Endothelial cell (in vitro differentiated cells): ENCODE measurements around the gene FIS1. TPM values are rescaled to one million over a fixed set of nuclear protein-coding genes. Genes with fewer than 3 reads are reported as not detected.

Source experiments
- DNase-seq: peaks from one replicate; pipeline ENCODE4 v3.0.0; 2021; ENCODE audit warnings: low spot score
- H3K27ac Mint-ChIP-seq: one replicate; pipeline ENCODE4 v1.8.0; 2021; ENCODE audit warnings: mixed read lengths, inconsistent platforms; ENCODE audit not compliant: unreplicated experiment
- H3K27me3 Mint-ChIP-seq: one replicate; pipeline ENCODE4 v1.8.0; 2021; ENCODE audit warnings: mild to moderate bottlenecking, moderate library complexity, mixed read lengths, inconsistent platforms; ENCODE audit not compliant: unreplicated experiment
- H3K36me3 Mint-ChIP-seq: one replicate; pipeline ENCODE4 v1.8.0; 2021; ENCODE audit warnings: mild to moderate bottlenecking, low read depth, mixed read lengths, inconsistent platforms; ENCODE audit not compliant: unreplicated experiment
- H3K4me1 Mint-ChIP-seq: one replicate; pipeline ENCODE4 v1.8.0; 2021; ENCODE audit warnings: mild to moderate bottlenecking, mixed read lengths, inconsistent platforms; ENCODE audit not compliant: unreplicated experiment
- H3K4me3 Mint-ChIP-seq: one replicate; pipeline ENCODE4 v1.8.0; 2021; ENCODE audit warnings: mild to moderate bottlenecking, mixed read lengths, inconsistent platforms; ENCODE audit not compliant: unreplicated experiment
- H3K9me3 Mint-ChIP-seq: one replicate; pipeline ENCODE4 v1.8.0; 2021; ENCODE audit warnings: mixed read lengths, inconsistent platforms; ENCODE audit not compliant: unreplicated experiment
- CTCF ChIP-seq: fragments of 200-600 bp; sonication (generic); IDR thresholded peaks from one replicate; pipeline ENCODE4 v1.5.0; 2021; ENCODE audit warnings: antibody characterized with exemption; ENCODE audit not compliant: unreplicated experiment
- total RNA-seq: library from RNA; stranded (reverse); fragmentation: NEBNext Ultra II Directional; extraction: Animal tissue kit (Norgen Biotek cat#: 25700); gene quantifications from one replicate; pipeline ENCODE4 v1.2.1, GENCODE V29; 2021; ENCODE audit not compliant: unreplicated experiment

Gene FIS1
- total RNA-seq, 1 donor from 2014 or later, result 150 TPM

GRCh38 chr7:101212014-101212413, 32.9 kb downstream of the FIS1 start:
- Mint-ChIP-seq H3K4me1 (peaks cover 7% of the 10 kb centered on the region), H3K27me3 (peaks cover 6% of the 10 kb centered on the region), H3K9me3 (no peaks in the 10 kb centered on the region), H3K4me3 (peak overlapping the region; percentile 73), H3K36me3 (peaks cover 10% of the 10 kb centered on the region), H3K27ac (no peak overlapping the region)
- DNase-seq, result no peak
- no peak for TF ChIP-seq CTCF

GRCh38 chr7:101211501-101211900, 33.4 kb downstream of the FIS1 start:
- no peak for DNase-seq
- no peak for TF ChIP-seq CTCF
- peaks cover 3% of the 10 kb centered on the region for H3K4me1 Mint-ChIP-seq
- H3K27me3 Mint-ChIP-seq, result peaks cover 6% of the 10 kb centered on the region
- peak overlapping the region; percentile 73 for H3K4me3 Mint-ChIP-seq
- H3K36me3 Mint-ChIP-seq, result peaks cover 10% of the 10 kb centered on the region
- no peak overlapping the region for H3K27ac Mint-ChIP-seq
- H3K9me3 Mint-ChIP-seq, result no peaks in the 10 kb centered on the region

- Mint-ChIP-seq H3K9me3 (no peaks in the 10 kb centered on the region), H3K36me3 (peaks cover 10% of the 10 kb centered on the region), H3K4me1 (no peaks in the 10 kb centered on the region), H3K27me3 (peaks cover 4% of the 10 kb centered on the region), H3K27ac (no peak overlapping the region), H3K4me3 (peak overlapping the region; percentile 51)
- no peak for DNase-seq
- TF ChIP-seq CTCF, result no peak
These were observed 34.7 kb downstream of the FIS1 start for GRCh38 chr7:101210143-101210542.

DNA sequence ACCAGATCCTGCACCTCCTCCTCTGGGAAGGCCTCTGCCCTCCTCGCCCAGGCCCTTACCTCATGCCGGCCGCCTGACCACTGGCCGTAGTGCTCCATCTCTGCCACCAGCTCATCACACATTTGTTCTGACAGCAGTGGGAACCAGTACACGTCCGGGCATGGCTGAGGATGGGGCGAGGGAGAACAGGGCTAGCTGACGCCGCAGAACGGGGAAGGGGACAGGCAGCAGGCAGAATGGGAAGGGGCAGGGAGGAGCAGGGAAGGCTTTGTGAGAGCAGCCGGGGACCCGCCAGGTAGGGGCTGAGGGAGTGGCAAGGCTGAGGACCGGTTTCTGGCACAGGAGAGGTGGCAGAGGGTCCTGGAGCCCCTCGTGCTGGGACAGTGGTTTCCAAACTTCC, 36.1 kb downstream of the FIS1 start:
- Mint-ChIP-seq H3K4me3 (no peak overlapping the region), H3K36me3 (peaks cover 10% of the 10 kb centered on the region), H3K9me3 (no peaks in the 10 kb centered on the region), H3K27me3 (peaks cover 2% of the 10 kb centered on the region), H3K4me1 (no peaks in the 10 kb centered on the region), H3K27ac (no peak overlapping the region)
- no peak for DNase-seq
- TF ChIP-seq CTCF, result no peak

GRCh38 chr7:101207459-101207858, 37.4 kb downstream of the FIS1 start:
- no peak for DNase-seq
- Mint-ChIP-seq H3K4me3 (no peak overlapping the region), H3K9me3 (no peaks in the 10 kb centered on the region), H3K36me3 (peaks cover 10% of the 10 kb centered on the region), H3K27me3 (peaks cover 5% of the 10 kb centered on the region), H3K4me1 (no peaks in the 10 kb centered on the region), H3K27ac (no peak overlapping the region)
- TF ChIP-seq CTCF, result no peak
